Kidney epithelial cell (primary cell): Measurements from ENCODE around the gene SIX2. TPM values are rescaled to one million over a fixed set of nuclear protein-coding genes. Genes with fewer than 3 reads are reported as not detected.

Source experiments
- DNase-seq: peaks from one replicate; pipeline ENCODE4 v3.0.0-alpha.2; 2010; ENCODE audit warnings: low read depth
- H3K27me3 ChIP-seq: 2 replicates; pipeline ENCODE4 v1.6.0; 2011; ENCODE audit warnings: low read length; ENCODE audit not compliant: control insufficient read depth, insufficient read depth
- H3K36me3 ChIP-seq: 2 replicates; pipeline ENCODE4 v1.5.1; 2011; ENCODE audit warnings: low read length; ENCODE audit not compliant: control insufficient read depth, insufficient read depth
- H3K4me3 ChIP-seq: 2 replicates; pipeline ENCODE4 v1.5.1; 2011; ENCODE audit warnings: low read depth, mild to moderate bottlenecking, control low read depth, low read length
- CTCF ChIP-seq: IDR thresholded peaks from 2 replicates; pipeline ENCODE4 v1.5.1; 2011; ENCODE audit warnings: mild to moderate bottlenecking, moderate library complexity, low read length, control low read depth, inconsistent platforms; ENCODE audit not compliant: insufficient read depth, poor library complexity, severe bottlenecking
- total RNA-seq: library from RNA; depleted of rRNA; stranded (reverse); fragments of >200 nt; gene quantifications from 2 replicates; pipeline ENCODE4 v1.2.3, GENCODE V29; 2015

The SIX2 gene
- total RNA-seq, 1 donor from 2014 or later = 0.96 TPM

GRCh38 chr2:45011121-45011520, 1.9 kb upstream of the SIX2 start:
- TF ChIP-seq CTCF = no peak
- Histone ChIP-seq H3K27me3 (peaks cover 86% of the 10 kb centered on the region), H3K4me3 (no peak overlapping the region), H3K36me3 (no peaks in the 10 kb centered on the region)
- DNase-seq = no peak

GRCh38 chr2:45010702-45011012, 1.4 kb upstream of the SIX2 start:
- no peak for TF ChIP-seq CTCF
- peaks cover 91% of the 10 kb centered on the region for H3K27me3 ChIP-seq
- H3K36me3 ChIP-seq = no peaks in the 10 kb centered on the region
- DNase-seq = no peak
- no peak overlapping the region for H3K4me3 ChIP-seq

- H3K4me3 ChIP-seq = peak overlapping the region; percentile 39
- no peak for DNase-seq
- peaks cover 93% of the 10 kb centered on the region for H3K27me3 ChIP-seq
- no peak for TF ChIP-seq CTCF
- no peaks in the 10 kb centered on the region for H3K36me3 ChIP-seq
These were observed 863 bp upstream of the SIX2 start for GRCh38 chr2:45009928-45010701.

- no peak for TF ChIP-seq CTCF
- DNase-seq = no peak
- H3K27me3 ChIP-seq = peaks cover 94% of the 10 kb centered on the region
These were observed 739 bp downstream of the SIX2 start for GRCh38 chr2:45008296-45009129.

GRCh38 chr2:45007961-45008295, 1.3 kb downstream of the SIX2 start:
- DNase-seq = no peak
- TF ChIP-seq CTCF = no peak
- Histone ChIP-seq H3K27me3 (peaks cover 94% of the 10 kb centered on the region), H3K36me3 (no peaks in the 10 kb centered on the region), H3K4me3 (peak overlapping the region; percentile 27)

More at GRCh38 chr2:45008296-45009129, 739 bp downstream of the SIX2 start:
- Histone ChIP-seq H3K36me3 (no peaks in the 10 kb centered on the region), H3K4me3 (peak overlapping the region; percentile 27)

- no peaks in the 10 kb centered on the region for H3K36me3 ChIP-seq
- no peak for DNase-seq
- H3K27me3 ChIP-seq = peaks cover 93% of the 10 kb centered on the region
- no peak overlapping the region for H3K4me3 ChIP-seq
- no peak for TF ChIP-seq CTCF
These were observed 2.3 kb downstream of the SIX2 start for GRCh38 chr2:45006942-45007287.
